NT2/D1 (cell line): Measurements from ENCODE around the gene ABAT.

Source experiments
- DNase-seq: peaks from one replicate; pipeline ENCODE4 v3.0.0-alpha.2; 2011; ENCODE audit warnings: low read depth, low spot score
- H3K27me3 ChIP-seq: 2 replicates; pipeline ENCODE4 v1.6.0; 2011; ENCODE audit warnings: mild to moderate bottlenecking; ENCODE audit not compliant: insufficient read length, insufficient read depth
- H3K36me3 ChIP-seq: 2 replicates; pipeline ENCODE4 v1.6.1; 2011; ENCODE audit warnings: mild to moderate bottlenecking, low read length, mixed read lengths; ENCODE audit not compliant: insufficient read depth, insufficient read length
- H3K4me1 ChIP-seq: 2 replicates; pipeline ENCODE4 v1.5.1; 2011; ENCODE audit not compliant: insufficient read depth, insufficient read length
- H3K4me3 ChIP-seq: 2 replicates; pipeline ENCODE4 v1.5.1; 2011; ENCODE audit warnings: low read depth; ENCODE audit not compliant: insufficient read length
- H3K9ac ChIP-seq: 2 replicates; pipeline ENCODE4 v1.6.0; 2011; ENCODE audit warnings: low read depth; ENCODE audit not compliant: insufficient read length
- H3K9me3 ChIP-seq: 2 replicates; pipeline ENCODE4 v1.5.1; 2011; ENCODE audit warnings: mild to moderate bottlenecking, low read length; ENCODE audit not compliant: insufficient read depth
- SUZ12 ChIP-seq: IDR thresholded peaks from 2 replicates; pipeline ENCODE4 v1.6.1; 2011; ENCODE audit not compliant: insufficient read length, insufficient read depth; ENCODE audit errors: extremely low read depth
- YY1 ChIP-seq: IDR thresholded peaks from 2 replicates; pipeline ENCODE4 v1.6.1; 2011; ENCODE audit not compliant: insufficient read length, insufficient read depth
- ZNF274 ChIP-seq: IDR thresholded peaks from 2 replicates; pipeline ENCODE4 v1.6.1; 2011; ENCODE audit warnings: mild to moderate bottlenecking, low read depth, low read length

Gene ABAT

DNA sequence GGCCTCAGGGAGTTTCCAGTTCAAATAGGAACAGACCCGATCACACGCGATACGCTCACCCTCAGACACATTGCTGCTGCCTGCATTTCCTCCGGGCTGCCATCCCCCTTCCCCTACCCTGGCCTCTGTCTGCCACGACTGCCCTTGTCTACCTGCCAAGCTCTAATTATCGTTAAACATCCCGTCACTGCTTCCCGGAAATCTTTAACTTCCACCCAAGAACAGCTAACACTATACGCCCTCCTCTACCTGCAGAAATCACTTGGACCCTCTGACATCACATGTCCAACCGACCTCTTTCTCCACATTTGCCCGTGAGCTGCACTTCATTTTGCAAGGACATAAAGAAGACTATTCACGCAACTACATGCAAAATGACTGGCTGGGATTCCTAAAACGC, 40.4 kb downstream of the ABAT start:
- TF ChIP-seq YY1: no peak
- TF ChIP-seq SUZ12: no peak
- TF ChIP-seq ZNF274: no peak
- no peak overlapping the region for H3K4me3 ChIP-seq
- peaks cover 4% of the 10 kb centered on the region; the same call in 1 of the 2 replicates for H3K9me3 ChIP-seq
- DNase-seq: no peak
- H3K4me1 ChIP-seq: peaks cover 3% of the 10 kb centered on the region
- no peak overlapping the region for H3K9ac ChIP-seq
- H3K27me3 ChIP-seq: peaks cover 2% of the 10 kb centered on the region
- H3K36me3 ChIP-seq: no peaks in the 10 kb centered on the region

- Histone ChIP-seq H3K9ac (no peak overlapping the region), H3K27me3 (peaks cover 2% of the 10 kb centered on the region), H3K9me3 (peaks cover 4% of the 10 kb centered on the region; the same call in 1 of the 2 replicates), H3K4me1 (peaks cover 5% of the 10 kb centered on the region), H3K36me3 (no peaks in the 10 kb centered on the region), H3K4me3 (no peak overlapping the region)
- DNase-seq: no peak
- TF ChIP-seq YY1: no peak
Measured at GRCh38 chr16:8716052-8716451, 41.6 kb downstream of the ABAT start.

DNA sequence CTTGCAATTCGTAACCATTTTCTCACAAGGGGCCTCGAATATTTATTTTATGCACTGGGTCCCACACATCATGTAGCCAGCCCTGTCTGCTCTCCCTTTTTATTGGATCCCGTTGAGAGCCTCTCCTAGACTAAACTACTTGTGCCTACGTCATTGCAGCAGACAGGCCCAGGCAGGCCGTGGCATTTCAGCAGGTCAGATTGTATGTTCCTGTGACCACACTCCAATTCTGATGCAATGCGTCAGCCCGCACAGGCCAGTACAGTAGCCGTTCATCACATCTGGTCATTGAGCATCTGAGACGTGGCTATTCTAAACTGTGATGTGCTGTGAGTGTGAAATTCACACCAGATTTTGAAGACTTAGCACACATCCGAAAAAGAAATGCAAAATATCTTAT, 42.2 kb downstream of the ABAT start:
- TF ChIP-seq ZNF274: no peak
- no peak for TF ChIP-seq YY1
- Histone ChIP-seq H3K9ac (no peak overlapping the region), H3K27me3 (no peaks in the 10 kb centered on the region), H3K36me3 (no peaks in the 10 kb centered on the region), H3K4me1 (peaks cover 6% of the 10 kb centered on the region), H3K4me3 (no peak overlapping the region), H3K9me3 (peaks cover 4% of the 10 kb centered on the region; the same call in 1 of the 2 replicates)
- no peak for DNase-seq

- peaks cover 4% of the 10 kb centered on the region; the same call in 1 of the 2 replicates for H3K9me3 ChIP-seq
- no peaks in the 10 kb centered on the region for H3K36me3 ChIP-seq
- TF ChIP-seq YY1 (no peak), ZNF274 (no peak), SUZ12 (no peak)
- no peaks in the 10 kb centered on the region for H3K27me3 ChIP-seq
- no peak for DNase-seq
- H3K9ac ChIP-seq: no peak overlapping the region
- H3K4me3 ChIP-seq: no peak overlapping the region
- peaks cover 6% of the 10 kb centered on the region for H3K4me1 ChIP-seq
Measured at GRCh38 chr16:8717469-8717868, 43.1 kb downstream of the ABAT start.

DNA sequence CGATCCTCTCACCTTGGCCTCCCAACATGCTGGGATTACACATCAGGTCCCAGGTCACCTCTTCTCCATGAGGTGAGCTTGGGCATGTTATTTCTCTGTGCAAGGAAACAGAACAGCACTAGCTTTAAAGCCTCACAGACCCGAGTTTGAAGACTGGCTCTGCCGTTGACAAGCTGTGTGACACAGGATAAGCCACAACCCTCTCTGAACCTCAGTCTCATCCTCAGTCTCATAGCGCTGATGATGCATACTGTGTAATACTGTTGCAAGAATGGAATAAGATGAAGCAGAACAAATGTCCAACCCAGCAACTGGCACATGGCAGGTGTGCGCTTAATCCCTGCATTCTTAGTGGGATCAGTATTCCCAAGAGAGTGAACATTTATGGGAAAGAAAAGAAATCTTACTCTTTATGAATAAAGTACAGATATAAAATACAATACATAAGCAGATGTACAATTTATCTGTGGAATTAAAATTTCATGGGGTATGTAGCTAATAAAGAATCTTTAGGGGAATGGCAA, 43.5 kb downstream of the ABAT start:
- H3K4me1 ChIP-seq: peaks cover 6% of the 10 kb centered on the region
- no peak for DNase-seq
- no peaks in the 10 kb centered on the region for H3K27me3 ChIP-seq

DNA sequence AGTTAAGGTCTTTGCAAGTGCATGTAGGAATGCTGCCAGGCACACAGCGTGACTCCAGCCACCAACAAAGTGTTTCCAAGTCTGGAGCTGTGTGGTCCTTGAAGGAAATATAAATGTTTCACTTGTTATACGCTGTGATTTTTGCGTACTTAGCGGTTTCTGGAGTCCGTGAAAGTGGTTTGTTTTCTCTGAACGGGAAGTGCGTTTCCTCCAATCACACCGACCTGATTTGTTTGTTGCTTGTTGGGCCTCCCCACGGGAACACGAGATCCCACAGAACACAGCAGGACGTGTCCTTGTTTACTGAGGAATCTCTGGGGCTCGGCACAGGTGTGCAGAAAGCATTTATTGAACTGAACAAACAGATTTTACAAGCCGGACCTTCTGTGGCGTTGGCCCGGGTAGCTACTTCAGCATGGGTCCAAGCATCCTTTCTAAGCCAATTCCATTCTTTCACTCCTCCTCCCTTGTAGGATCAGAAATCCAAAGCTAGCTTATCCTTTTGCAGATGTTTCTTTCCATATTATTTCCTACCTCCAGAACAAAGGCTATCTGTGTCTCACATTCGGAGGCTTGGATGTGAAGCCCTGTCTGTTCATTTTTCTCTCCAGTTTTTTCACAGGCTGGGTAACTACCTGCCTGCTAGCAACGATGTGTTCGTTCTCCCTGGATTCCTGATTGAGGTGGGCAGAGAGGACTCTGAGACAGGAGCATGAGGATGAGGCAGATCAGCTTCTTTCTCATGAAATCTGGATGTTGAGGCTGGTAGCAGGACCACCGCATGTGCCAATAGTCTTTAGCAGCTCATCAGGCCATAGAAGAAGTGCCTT, 44.6 kb downstream of the ABAT start:
- H3K9ac ChIP-seq: no peak overlapping the region
- TF ChIP-seq SUZ12 (no peak), ZNF274 (no peak; the same call in 1 of the 2 replicates), YY1 (no peak)
- H3K9me3 ChIP-seq: peaks cover 4% of the 10 kb centered on the region; the same call in 1 of the 2 replicates
- H3K4me3 ChIP-seq: no peak overlapping the region
- H3K36me3 ChIP-seq: no peaks in the 10 kb centered on the region
- no peak for DNase-seq
- H3K4me1 ChIP-seq: peaks cover 3% of the 10 kb centered on the region
- no peaks in the 10 kb centered on the region for H3K27me3 ChIP-seq

More for the DNA sequence above, 43.5 kb downstream of the ABAT start:
- Histone ChIP-seq H3K9ac (no peak overlapping the region), H3K36me3 (no peaks in the 10 kb centered on the region), H3K9me3 (peaks cover 4% of the 10 kb centered on the region; the same call in 1 of the 2 replicates), H3K4me3 (no peak overlapping the region)
- TF ChIP-seq ZNF274 (no peak), SUZ12 (no peak), YY1 (no peak)

DNA sequence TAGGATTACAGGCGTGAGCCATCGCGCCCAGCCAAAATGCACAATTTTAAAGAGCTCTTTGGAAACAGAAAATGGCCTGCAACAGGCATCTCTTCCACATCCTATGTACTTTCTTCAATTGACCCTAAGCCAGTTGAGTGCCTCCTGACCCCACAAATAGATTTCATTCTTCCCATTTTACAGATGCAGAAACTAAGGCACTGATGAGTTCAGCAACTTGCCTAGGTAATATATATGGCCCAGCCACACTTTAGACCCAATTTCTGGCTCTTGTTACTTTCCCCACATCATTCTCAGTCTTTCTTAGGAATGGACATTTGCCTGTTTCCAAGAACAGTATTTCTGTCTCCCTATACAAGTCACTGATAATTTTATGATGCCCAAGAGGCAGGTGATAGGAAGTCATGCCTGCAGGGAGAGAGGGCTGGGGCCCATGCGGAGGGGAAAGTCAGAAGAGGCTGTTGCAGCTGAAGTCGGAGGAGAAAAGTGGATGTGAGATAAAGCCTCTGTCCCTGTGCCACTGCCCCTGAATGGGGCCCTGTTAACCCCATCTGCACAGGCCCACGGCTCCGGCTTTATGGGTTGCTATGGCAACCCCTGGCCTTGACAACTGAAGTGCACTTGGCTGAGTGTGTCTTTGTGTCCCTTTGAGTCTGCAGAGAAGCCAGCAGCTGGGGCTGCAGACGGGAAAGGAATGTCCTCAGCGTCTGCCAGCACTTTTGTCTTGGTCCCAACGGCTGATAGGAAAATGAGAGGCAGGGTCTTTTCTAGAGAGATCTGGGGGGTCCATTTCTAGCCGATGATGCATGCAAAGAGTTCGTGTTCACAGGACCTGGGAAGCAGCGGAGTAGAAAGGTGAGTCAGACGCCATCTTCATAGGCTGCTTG, 45.9 kb downstream of the ABAT start:
- peak; percentile 61 for DNase-seq
- no peak overlapping the region for H3K9ac ChIP-seq
- TF ChIP-seq ZNF274: no peak
- TF ChIP-seq SUZ12: no peak
- no peak for TF ChIP-seq YY1
- peaks cover 4% of the 10 kb centered on the region; the same call in 1 of the 2 replicates for H3K9me3 ChIP-seq
- no peaks in the 10 kb centered on the region for H3K27me3 ChIP-seq
- H3K36me3 ChIP-seq: no peaks in the 10 kb centered on the region
- peaks cover 3% of the 10 kb centered on the region for H3K4me1 ChIP-seq
- no peak overlapping the region for H3K4me3 ChIP-seq
